GM11168 (cell line): ENCODE data around the gene GNPTAB.

Experiments
- in situ Hi-C: fragments of 300-500 bp; cut with MboI; formaldehyde crosslinking; loops from one replicate; pipeline ENCODE4 v1.12.0; 2022; ENCODE audit warnings: low sequenced_read_pairs; ENCODE audit not compliant: unreplicated experiment

GNPTAB gene

DNA sequence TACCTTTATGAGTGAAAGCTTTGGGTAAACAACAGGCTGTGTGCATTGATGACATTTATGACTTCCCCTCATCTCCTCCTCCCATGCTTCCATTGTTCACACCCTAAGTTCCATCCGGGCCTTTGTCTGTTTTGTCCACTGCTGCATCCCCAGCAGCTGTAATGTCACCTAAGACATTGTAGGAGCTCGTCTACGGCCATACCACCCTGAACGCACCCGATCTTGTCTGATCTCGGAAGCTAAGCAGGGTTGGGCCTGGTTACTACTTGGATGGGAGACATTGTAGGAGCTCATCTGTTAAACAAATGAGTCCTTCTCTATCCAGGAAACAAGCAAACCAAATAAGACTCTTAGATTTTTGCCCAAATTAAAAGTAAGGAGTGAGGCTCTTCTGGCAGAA is 51.1 kb downstream of the GNPTAB start:
- in situ Hi-C loops: loop anchor here (5.0 kb wide), 1 partner anchor 53 kb away; the partner anchor contains the start of gene GNPTAB

DNA sequence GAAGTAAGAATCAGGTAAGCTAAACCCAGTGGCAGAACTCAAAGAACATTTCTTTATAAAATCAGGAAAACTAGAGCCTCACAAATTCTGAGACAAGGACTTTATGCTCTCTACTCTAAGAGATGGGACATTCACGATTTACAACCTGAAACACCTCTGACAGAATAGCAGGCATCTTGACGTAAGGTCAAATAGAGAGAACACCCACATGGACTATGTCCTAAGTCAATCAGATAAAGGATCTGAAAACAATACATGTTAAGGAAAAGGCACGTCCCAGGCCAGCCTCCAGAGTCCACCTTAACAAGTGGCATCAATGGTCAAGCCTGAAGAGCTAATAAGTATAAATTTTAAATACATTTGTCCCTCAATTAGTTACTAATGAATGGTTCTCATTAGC is 51.6 kb downstream of the GNPTAB start:
- in situ Hi-C loops: loop anchor here (5.0 kb wide), 1 partner anchor 53 kb away; the partner anchor contains the start of gene GNPTAB

DNA sequence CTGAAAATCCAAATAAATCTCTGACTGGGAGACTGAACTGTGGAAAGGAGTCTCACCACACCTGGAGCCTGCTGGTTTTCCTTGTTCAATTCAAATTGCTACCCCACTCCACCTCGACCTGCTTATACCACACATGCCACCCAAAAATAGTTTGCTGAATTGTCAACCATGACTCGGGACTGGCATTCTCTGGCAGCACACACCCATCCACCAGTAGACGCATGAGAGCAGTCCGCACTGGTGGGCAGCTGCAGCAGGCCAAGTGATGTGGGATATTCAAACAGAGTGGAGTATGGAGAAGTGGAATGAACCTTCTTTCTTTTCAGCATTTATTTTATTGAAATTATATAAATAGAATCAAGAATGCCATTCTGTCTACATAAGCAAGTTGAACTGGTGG is 52.8 kb downstream of the GNPTAB start:
- in situ Hi-C loops: loop anchor here (5.0 kb wide), 1 partner anchor 54 kb away; the partner anchor contains the start of gene GNPTAB

DNA sequence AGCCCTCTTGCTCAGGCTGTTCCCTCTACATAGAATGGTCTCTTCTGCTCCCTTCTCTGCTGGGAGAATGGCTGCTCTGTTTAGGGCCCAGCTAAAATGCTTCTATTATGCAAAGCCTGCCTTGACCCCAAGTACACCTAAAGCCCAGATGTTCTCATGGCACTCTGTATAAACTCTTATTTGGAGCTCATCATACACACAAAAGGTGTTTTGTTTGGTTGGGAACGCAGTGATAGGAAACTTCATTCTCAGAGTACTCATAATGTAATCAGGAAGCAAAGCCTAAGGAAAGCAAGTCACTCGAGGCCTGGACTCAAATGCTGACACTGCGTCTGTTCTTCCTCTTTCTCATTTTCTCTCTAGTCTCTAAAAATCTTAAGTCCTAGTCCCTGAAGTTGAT is 53.3 kb downstream of the GNPTAB start:
- in situ Hi-C loops: loop anchor here (5.0 kb wide), 1 partner anchor 55 kb away; the partner anchor contains the start of gene GNPTAB

DNA sequence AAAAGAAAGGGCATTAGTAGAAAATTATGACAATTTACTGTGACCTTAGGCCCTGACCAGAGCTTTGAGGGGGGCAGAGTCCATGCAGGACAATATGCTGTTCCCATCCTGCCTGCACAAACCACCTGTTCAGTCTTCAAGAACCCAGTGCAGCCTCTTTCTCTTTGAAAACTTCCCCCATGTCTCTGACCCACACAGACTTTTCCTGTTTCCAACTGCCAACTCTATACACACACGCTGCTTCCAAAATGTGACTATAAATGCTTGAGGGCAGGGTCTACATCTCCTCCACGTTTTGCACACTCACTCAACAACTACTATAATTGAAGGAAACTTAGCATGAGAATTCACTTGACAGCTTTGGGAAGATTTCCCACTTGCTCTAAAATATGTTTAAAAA is 54.9 kb downstream of the GNPTAB start:
- in situ Hi-C loops: loop anchor here (5.0 kb wide), 1 partner anchor 56 kb away; the partner anchor contains the start of gene GNPTAB

DNA sequence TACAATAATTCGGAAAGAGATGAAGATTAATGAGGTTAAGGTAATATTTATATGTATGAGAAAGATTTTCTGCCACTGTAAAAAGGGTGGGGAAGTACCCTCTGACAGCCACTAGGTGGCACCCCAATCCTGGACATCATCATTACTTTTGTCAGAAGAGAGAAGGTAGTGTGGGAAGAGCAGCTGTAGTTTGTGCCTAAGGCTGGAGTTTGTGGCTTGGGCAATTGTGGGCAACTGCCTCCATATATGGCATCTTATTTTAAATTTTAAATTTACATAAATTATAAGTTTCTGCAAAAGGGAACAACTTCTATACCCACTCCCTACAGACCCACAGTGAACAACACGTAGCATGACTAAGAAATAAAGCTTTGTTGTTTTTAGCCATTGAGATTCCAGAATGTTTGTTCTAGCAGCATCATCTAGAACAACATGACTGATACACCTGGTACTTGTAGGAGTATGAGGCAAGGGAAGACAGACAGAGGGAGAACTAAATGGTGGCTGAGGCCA is 57.1 kb downstream of the GNPTAB start:
- in situ Hi-C loops: no loop called here

DNA sequence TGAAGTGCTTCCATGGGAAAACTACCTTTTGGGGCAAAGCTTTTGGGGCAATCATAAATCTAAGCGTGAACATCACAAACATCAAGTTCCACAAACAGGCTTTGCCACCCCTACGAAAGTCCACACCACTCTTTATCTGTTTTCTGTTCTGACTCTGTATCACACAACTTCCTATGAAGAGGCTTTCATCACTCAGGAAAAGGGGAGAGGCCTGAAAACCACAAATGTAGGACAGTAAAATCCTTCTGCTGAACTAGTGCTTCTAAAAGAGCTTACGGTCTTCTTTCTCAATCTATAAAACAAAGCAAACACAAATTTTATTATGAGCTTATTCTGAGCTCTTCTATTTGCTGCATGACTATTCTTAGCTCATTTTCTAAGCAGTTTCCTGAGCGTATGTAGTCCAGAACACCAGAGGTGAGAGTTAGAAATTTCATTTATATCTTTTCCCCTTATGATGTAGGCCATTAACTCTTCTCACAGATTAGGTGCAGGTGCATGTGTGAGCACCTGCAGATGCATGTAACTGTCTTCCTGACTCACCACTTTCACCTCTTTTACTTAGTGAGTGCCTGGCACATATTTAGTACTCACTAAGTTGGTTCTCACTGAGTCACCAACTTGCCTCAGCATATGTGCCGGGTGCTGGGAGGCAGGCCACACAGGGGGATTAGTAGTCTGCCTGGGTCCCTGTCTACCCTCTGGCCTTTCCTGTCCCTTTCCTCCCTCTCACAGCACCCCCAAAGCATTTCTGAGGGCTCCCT is 58.6 kb downstream of the GNPTAB start:
- in situ Hi-C loops: no loop called here

DNA sequence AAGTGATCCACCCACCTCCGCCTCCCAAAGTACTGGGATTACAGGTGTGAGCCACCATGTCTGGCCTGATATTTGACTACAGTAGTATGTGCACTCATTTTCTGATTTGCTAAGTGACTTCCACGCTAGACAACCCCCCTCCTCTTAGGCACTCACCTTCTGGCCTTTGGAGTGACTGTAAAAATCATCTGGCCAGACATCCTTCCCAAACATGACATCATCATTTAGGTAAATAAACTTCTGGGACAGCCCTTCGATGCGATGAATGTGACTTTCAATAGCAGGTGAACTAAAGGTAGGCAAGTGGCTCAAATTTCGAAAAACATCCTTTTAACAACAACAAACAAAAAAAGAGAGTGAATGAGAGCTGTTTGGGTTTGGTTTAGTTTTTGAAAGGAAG is 60.9 kb downstream of the GNPTAB start:
- in situ Hi-C loops: loop anchor here (5.0 kb wide), 1 partner anchor 353 kb away; no protein-coding TSS in a partner anchor

DNA sequence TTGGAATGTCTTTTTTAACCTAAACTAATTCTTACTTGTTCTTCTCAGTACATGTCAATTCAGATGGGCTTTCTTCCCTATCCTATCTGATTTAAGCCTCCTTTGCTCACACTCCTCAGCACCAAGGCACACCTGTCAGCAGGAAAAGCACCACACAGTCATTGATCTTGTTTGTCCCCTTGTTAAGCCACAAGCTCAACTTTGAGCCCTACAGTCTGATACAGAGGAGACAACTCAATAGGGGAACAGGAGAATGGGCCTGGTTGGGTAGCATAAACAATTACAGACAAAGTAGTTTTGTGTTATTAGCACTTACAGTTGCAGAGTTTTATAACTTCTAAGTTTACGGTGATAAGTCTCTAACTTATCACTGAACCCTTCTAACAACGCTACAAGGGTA is 62.0 kb downstream of the GNPTAB start:
- in situ Hi-C loops: loop anchor here (5.0 kb wide), 1 partner anchor 351 kb away; no protein-coding TSS in a partner anchor

DNA sequence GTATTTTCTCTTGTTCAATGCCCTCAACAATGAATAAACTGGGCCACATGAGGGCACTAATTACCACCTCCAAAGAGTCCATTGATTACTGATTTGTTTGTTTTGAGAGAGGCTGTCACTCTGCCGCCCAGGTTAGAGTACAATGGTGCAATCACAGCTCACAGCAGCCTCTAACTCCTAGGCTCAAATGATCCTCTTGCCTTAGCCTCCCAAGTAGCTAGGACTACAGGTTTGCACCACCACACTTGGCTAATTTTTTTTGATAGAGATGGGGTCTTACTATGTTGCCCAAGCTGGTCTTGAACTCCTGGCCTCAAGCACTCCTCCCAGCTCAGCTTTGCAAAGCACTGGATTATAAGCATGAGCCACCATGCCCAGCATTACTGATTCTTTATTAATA is 63.2 kb downstream of the GNPTAB start:
- in situ Hi-C loops: loop anchor here (5.0 kb wide), 1 partner anchor 350 kb away; no protein-coding TSS in a partner anchor

DNA sequence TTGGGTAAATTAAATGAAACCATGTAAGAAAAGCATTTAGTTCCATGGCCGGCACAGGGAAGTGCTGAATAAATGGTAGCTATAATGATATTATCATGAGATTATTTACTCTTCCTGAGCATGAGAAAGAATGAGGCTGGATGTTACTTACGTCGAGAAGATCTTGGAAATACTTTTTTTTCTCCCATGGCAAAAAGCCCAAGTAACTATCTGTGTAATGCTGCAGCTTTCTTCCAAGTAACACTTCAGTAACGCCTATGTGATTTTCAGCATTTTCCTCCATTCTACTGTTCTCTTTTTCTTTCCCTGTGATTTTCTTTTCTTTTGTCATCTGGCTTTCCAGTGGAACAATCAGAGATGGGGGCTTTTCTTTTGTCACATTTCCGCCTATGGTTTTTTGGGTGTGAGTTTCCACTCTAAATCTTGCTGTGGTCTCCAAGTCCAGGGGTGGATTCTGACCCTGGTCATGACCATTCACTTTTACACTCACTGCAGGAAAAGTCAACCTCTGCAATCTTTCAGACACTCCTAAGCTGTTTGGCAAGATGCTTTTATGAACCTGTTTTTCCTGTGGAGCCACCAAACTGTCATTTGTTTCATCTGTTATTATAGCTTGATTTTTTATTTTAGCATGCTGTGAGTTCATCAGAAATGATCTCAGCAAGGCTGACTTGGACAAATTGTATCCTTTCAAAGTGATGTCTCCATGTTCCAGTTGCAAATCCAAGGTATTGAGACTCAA is 66.5 kb downstream of the GNPTAB start:
- in situ Hi-C loops: no loop called here

DNA sequence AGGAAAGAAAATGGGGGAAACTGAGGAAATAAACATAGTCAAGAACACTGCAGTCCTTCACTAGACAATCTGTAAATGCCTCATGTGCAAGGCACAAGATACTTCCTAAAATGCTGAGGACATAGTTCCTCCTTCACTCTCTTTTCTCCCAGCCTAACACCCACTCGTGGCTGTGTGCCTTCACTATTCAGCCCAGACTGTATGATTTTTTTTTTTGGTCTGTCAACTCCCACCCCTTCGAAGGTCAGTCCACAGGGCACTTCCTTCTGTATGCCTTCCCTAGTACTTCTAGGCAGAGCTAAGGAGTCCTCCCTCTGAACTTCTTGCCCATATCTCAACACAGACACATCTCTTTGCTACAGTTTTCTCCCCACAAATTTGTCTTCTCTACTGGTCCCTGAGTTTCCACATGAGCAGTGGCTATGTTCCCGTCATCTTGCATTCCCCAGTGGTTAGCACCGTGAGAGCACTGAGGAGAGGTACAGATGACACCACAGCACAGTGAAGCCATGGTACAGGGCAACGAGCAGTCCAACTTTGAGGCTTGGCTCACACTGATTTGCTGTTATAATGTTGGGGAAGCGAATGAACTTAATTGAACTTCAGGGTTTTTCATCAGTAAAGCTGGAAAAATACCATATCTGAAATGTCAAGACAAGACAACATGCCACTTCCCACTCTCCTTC is 67.4 kb downstream of the GNPTAB start:
- in situ Hi-C loops: no loop called here

DNA sequence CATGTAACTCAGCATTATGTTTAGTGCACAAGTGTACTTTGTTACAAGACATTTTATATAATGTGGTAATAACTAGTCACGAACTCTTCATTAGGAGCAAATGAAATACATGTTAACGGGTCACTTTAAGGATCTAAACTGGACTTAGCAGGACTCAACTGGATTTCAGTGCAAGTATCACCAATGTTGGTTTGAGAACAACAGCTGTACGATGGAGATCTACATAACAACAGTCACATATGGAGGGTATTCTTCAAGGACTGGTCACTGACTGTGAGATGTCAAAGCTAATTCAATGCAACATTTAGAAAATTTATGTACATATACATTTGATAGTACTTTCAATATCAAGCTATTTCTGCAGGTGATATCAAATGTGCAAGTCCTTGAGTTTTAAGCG is 69.0 kb downstream of the GNPTAB start:
- in situ Hi-C loops: no loop called here

DNA sequence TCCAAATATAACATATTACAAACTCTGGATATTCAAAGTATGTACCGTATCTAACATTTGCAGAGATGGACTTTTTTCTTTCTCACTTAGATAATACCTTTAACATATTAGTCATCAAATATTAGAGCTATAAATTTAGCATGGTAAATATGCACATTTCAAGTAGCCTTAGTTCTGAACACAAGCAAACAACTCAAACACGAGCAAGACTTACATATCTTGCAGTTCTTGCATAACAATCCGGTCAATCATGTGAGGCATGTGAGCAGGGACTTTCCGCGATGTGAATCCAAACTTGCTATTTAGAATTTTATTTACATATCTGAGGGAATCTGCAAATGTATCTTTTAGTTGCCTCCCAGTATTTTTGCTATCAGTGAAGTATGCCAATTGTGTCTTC is 69.4 kb downstream of the GNPTAB start:
- in situ Hi-C loops: no loop called here

DNA sequence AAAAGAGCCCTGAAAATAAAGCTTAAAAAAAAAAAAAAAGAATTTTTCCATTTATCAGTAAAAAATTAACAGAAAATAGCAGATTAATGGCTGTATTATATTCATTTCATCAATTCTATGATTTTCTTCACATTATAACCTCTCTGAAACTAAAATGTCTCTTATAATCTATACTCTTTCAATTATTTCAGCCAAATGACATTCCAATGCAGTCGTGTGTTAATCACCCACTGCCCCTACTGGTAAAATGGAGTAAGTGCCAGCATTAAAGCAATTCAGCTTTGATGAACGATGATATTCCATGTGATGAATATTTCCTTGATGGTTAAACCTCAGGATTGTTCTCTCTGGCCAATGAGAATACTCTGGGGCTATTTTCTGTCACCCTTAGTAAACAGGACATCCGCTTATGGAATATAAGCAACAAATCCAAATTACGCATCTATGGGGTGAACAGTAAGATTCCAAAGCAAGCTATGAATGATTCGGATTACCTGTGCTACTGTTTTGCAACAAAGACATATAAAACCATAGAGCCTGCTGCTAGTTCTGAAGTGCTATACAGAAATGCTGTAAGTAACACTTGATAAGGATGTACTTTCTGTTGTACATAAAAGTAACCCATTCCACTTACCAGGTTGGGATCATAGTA is 71.2 kb downstream of the GNPTAB start:
- in situ Hi-C loops: no loop called here

DNA sequence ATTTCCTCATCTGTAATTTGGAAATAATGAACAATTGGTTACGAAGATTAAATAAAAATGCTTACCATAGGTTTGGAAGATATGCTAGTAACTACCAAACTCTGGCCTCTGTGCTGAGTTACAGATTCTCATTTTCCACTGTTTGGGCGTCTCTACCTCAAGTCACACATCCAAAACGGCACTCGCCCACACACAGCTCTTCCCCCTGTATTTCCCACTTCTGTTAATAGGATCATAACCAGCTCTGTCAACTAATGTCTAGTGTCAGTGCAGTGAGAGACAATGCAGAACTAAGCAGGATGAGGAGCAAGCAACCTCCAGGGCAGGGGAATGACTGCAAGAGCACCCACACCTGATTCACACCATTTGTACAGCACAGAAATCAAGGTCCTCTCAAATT is 80.6 kb downstream of the GNPTAB start:
- in situ Hi-C loops: no loop called here

DNA sequence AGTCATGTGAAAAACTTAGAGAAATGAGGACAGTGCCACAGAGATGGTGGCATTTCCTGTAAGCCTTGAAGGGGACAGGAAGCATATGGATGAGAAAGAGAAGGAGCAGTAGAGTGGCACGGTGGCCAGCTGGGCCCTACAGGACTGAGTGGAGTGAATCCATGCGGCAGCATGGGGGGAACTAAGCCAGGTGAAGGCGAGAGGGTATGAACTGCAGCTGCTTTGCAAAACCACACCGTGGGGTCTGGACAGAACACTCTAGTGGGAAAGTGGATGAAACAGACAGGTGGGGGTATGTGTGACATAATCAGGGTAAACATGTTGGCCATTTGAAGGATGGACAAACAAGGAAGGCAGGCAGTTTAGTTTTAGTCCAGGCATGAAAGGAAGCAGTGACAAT is 81.1 kb downstream of the GNPTAB start:
- in situ Hi-C loops: no loop called here

DNA sequence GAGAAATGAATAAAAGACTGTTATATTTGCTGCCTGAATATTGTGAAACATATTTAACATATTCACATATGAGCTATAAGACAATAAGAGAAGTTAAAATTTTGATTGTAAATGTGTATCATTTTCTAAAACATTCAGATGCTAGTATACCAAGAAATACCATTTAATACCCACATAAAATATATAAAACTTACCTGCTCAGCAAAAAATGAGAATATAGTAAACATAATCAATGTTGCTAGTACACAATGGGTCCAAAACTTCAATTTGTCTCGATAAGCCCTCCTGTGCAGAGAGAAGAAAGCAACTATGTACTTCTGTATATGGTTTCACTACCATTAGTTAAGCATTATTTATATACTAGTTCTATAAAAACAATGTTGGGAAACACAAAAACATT is 81.9 kb downstream of the GNPTAB start:
- in situ Hi-C loops: no loop called here

DNA sequence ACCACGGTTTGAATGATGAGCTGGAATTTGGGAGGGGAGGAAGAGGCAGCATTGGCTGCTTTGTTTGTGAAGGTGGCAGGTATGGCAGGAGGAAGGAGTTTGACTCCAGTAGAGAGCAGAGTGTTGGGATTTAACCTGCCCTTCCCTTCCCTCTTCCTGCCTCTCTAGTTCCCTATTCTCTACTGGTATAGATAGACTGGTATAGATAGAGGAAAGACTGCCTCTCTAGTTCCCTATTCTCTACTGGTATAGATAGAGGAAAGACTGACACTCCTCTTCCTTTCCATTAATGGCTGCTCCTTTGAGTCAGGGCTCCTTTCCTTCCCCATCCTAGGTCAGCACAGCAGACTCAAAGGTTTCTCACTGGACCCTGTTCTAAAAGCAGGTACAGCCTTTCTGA is 83.1 kb downstream of the GNPTAB start:
- in situ Hi-C loops: no loop called here

DNA sequence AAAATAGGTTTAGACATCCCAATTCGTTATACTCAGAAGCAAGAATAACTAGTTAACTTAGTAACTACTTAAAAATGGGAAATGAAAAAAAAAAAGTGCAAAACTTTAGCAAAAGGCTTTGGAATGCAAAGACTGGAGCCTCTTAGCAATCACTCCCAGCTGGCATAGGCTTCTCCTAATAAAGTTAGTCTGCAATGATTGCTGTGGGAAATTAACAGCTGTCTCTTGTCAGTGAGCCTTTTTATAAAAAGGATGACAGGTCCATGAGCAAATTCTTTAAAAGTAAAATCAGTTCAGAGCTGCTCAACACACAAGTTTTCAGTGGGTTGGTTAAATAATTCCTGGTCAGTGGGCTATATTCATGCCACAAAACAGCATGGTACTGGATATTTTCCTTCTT is 84.1 kb downstream of the GNPTAB start:
- in situ Hi-C loops: no loop called here
